Ureter (tissue), 1 donor: ENCODE results near the gene MYLK4. TPM values are rescaled to one million over a fixed set of nuclear protein-coding genes. Genes with fewer than 3 reads are reported as not detected.

Source experiments
- DNase-seq: peaks from one replicate; pipeline ENCODE4 v3.0.0-alpha.2; 2020; ENCODE audit warnings: low spot score
- total RNA-seq: library from RNA; stranded (reverse); gene quantifications from one replicate; pipeline ENCODE4 v1.2.4, GENCODE V29; 2023
- donor health status: DM: yes; HTN: yes; CAD: no.

The MYLK4 gene
- total RNA-seq, 1 donor from 2014 or later: 1.3 TPM

GRCh38 chr6:2734488-2735166 is 16.1 kb downstream of the MYLK4 start:
- no peak for DNase-seq

- no peak for DNase-seq
Observed at GRCh38 chr6:2733736-2734480, 16.8 kb downstream of the MYLK4 start.

GRCh38 chr6:2733324-2733723 is 17.4 kb downstream of the MYLK4 start:
- DNase-seq: no peak

- DNase-seq: no peak
Observed at GRCh38 chr6:2732503-2733089, 18.1 kb downstream of the MYLK4 start.

- no peak for DNase-seq
Observed at GRCh38 chr6:2731281-2731909, 19.3 kb downstream of the MYLK4 start.

GRCh38 chr6:2730353-2731107 is 20.2 kb downstream of the MYLK4 start:
- DNase-seq: no peak

GRCh38 chr6:2729921-2730320 is 20.8 kb downstream of the MYLK4 start:
- no peak for DNase-seq

GRCh38 chr6:2725999-2726567 is 24.6 kb downstream of the MYLK4 start:
- no peak for DNase-seq

- no peak for DNase-seq
Observed at GRCh38 chr6:2725364-2725988, 25.2 kb downstream of the MYLK4 start.

- DNase-seq: no peak
Observed at GRCh38 chr6:2721219-2721618, 29.5 kb downstream of the MYLK4 start.

- no peak for DNase-seq
Observed at GRCh38 chr6:2719093-2719455, 31.6 kb downstream of the MYLK4 start.

- no peak for DNase-seq
Observed at GRCh38 chr6:2718334-2719092, 32.2 kb downstream of the MYLK4 start.

- DNase-seq: no peak
Observed at GRCh38 chr6:2716936-2717700, 33.6 kb downstream of the MYLK4 start.

- no peak for DNase-seq
Observed at GRCh38 chr6:2715737-2716136, 35.0 kb downstream of the MYLK4 start.

GRCh38 chr6:2714111-2714895 is 36.4 kb downstream of the MYLK4 start:
- DNase-seq: no peak

- DNase-seq: no peak
Observed at GRCh38 chr6:2713473-2714110, 37.1 kb downstream of the MYLK4 start.

- no peak for DNase-seq
Observed at GRCh38 chr6:2712102-2712501, 38.6 kb downstream of the MYLK4 start.

- no peak for DNase-seq
Observed at GRCh38 chr6:2710412-2710811, 40.3 kb downstream of the MYLK4 start.
